ENCODE measurements around the gene TBC1D10A.

The TBC1D10A gene

DNA sequence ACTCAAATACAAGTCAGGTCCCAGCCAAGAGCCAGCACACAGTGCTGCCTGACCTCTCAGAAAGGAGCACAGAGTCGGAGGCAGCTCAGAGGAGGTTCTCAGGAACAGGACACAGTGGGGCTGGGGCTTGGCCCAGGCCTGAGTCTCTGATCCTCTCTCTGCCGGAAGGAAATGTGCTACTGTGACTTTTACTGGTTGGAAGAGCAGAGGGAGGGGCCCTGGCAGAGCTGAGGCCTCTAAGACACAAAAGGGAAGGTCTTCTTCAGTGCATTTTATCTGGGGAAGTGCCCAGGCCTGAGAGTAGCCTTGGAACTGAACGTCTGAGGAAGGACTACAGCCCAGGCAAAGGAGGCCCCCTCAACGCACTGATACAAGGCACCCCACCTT lies 21.2 kb downstream of the TBC1D10A start:
- peak; percentile 68 for DNase-seq (ENCODE audit: low spot score)

DNA sequence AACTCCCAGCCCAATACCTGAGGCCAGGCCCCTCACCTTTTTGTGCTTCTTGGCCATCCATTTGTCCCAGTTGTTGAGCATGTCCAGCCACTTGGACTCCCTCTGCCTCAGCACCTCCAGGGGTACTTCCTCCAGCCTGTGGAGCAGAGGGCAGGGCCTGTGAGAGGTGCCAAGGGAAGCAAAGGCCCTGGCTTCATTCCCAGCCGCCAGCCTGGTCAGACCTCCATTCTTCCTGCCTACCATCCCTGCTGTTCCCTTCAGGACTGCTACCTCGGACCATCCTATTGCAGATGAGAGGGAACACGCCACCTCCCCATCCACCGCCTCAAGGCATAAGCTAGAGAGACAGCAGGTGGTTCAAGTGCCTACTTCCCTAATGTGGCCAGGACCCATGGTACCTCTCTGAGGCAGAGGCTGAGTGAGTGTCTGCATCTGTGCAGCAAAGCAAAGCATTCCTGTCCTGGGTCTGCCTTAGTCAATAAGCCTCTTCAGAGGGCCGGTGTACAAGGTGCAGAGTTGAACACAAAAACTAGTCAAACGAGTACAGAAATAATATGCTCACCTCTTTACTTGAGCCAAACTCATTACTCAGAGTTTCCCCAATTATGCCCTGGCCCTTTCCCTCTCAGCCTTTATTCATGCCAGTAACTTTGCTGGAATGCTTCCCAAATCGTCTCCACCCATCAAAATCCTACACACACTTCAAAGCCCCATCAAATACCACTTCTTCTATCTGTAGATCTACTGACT lies 22.1 kb downstream of the TBC1D10A start:
- no peak for DNase-seq (ENCODE audit: low spot score)
- TF ChIP-seq, protein P1, sequence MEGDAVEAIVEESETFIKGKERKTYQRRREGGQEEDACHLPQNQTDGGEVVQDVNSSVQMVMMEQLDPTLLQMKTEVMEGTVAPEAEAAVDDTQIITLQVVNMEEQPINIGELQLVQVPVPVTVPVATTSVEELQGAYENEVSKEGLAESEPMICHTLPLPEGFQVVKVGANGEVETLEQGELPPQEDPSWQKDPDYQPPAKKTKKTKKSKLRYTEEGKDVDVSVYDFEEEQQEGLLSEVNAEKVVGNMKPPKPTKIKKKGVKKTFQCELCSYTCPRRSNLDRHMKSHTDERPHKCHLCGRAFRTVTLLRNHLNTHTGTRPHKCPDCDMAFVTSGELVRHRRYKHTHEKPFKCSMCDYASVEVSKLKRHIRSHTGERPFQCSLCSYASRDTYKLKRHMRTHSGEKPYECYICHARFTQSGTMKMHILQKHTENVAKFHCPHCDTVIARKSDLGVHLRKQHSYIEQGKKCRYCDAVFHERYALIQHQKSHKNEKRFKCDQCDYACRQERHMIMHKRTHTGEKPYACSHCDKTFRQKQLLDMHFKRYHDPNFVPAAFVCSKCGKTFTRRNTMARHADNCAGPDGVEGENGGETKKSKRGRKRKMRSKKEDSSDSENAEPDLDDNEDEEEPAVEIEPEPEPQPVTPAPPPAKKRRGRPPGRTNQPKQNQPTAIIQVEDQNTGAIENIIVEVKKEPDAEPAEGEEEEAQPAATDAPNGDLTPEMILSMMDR (IDR thresholded peaks at IDR 0.05; ENCODE audit: extremely low read depth, missing control alignments) = no peak

More for the DNA sequence above, 21.2 kb downstream of the TBC1D10A start:
- TF ChIP-seq, protein P1 (IDR thresholded peaks at IDR 0.05; ENCODE audit: extremely low read depth, missing control alignments) = no peak

DNA sequence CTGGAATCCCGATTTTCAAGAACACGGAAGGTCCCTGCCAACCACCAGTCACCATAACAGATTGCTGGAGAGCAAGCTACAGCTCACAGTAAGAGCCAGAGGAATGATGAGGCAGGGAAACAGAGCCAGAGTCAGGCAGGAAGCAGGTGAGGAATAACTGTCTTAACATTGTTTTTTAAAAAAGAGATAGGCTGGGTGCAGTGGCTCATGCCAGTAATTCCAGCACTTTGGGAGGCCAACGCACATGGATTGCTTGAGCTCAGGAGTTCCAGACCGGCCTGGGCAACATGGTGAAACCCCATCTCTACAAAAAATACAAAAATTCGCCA lies 24.0 kb downstream of the TBC1D10A start:
- DNase-seq (ENCODE audit: low spot score) = no peak
- TF ChIP-seq, protein P1 (IDR thresholded peaks at IDR 0.05; ENCODE audit: extremely low read depth, missing control alignments) = no peak

DNA sequence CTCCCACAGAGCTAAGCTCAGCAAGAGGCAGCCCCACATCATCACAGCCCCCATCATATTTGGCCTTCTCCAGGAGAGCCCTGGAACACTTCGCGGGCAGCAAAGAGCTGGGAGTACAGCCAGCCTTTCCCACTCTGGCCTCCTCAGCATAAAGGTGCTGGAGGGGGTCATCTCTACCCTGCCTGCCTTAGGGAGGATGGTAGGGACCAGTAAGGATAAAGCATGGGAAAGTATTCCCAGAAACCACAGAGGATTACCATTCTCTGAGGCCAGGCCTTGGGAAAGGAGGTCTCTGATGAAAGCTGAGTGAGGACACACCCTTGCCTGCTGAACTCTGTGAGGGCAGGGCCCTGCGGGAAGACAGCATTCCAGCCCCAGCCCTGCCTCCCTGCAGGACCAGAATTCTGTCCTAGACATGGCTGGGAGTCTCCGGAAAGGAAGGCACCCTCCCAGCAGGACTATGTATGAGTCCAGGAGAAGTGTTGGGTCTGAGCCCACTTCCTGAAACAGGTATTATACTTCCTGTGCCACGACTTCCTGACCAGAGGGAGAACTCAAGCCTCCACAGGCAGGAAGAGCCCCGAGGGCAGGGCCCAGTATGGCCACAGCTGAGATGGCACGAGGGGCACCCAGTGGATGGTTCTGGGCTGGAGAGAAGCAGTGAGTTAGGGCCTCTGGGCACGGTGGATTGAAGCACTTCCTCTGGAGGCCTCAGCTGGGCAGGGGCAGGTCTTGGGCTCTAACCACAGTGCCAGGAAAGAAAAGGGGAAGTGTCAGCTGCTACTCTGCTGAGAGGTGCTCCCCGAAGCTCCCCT lies 24.5 kb downstream of the TBC1D10A start:
- DNase-seq (ENCODE audit: low spot score) = no peak
- TF ChIP-seq, protein P1 (IDR thresholded peaks at IDR 0.05; ENCODE audit: extremely low read depth, missing control alignments) = no peak

DNA sequence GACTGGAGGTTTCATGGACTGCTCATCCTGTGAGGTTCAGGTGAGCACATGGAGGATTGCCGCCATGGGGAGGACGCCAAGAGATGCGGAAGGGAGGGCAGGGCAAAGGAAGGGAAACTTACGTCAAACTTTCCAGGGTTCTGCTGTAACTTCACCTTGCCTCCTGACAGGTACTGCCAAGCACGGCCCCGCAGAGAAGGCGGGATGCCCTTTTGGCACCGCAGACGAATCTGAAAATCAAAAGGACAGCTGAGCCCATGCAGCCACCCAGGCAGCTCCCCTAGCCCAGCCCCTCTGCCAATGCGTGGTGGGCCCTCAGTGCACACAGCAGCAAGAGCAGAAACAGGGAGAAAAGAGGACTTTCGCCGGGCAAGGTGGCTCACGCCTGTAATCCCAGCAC lies 27.4 kb downstream of the TBC1D10A start:
- TF ChIP-seq, protein P1 (IDR thresholded peaks at IDR 0.05; ENCODE audit: extremely low read depth, missing control alignments) = no peak
- DNase-seq (ENCODE audit: low spot score) = no peak

DNA sequence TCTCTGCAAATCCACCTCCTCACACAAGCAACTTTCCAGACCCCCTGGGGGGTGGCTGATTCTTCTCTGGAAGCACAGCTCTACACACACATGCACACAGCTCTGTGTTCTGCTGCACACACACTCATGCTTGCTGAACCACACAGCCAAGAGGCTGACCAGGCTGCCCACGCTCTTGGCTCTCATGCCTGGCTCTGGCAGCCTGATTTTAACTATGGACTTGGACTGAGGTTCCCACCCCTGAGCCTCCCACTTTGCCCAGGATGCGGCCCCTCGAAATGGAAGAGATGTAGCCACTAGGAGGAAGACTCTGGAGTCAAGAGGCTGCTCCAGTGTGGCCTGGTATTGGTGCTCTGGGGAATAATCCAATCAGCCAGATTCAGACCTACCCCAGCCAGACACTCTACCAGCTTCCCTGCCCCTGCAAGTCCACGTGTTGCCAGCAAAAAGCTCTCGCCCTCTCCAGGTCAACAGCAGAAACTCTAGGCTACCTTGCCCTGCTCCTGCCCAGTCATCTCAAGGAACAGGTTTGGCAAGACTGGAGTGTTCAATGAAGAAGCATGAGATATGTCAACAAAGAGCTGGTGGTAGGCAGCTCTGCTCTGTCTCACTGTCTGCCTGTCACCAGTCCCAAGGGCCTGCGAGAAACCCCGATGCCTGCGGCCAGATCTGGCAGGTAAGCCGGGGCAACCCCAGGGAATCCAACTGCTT lies 28.6 kb downstream of the TBC1D10A start:
- no peak for DNase-seq (ENCODE audit: low spot score)

More for the DNA sequence above, 28.6 kb downstream of the TBC1D10A start:
- TF ChIP-seq, protein P1 (IDR thresholded peaks at IDR 0.05; ENCODE audit: extremely low read depth, missing control alignments) = no peak

Data from GM20000 (cell line).